Upper lobe of left lung (tissue), 6 donors: Measurements from ENCODE around the gene SEZ6L. TPM values are rescaled to one million over a fixed set of nuclear protein-coding genes. Genes with fewer than 3 reads are reported as not detected.

Experiments used
- ATAC-seq, 2 donors: fragments of 200-7000 bp; cut with Tn5 transposase; one replicate each; pipeline ENCODE4 v1.9.1; 2022; ENCODE audit warnings: mild to moderate bottlenecking in 2 of 2, moderate library complexity in 2 of 2; ENCODE audit not compliant: low FRiP score in 2 of 2
- DNase-seq, 2 donors: peaks; one replicate each; pipeline ENCODE4 v3.0.0-alpha.2; 2019 to 2020
- H3K27ac ChIP-seq, 4 donors: fragments of 200-600 bp; sonication (generic); one replicate each; pipeline ENCODE4 v1.5.1; 2016 to 2019
- H3K27me3 ChIP-seq, 4 donors: fragments of 200-600 bp; sonication (generic); one replicate each; pipeline ENCODE4 v1.5.1; 2017 to 2019
- H3K36me3 ChIP-seq, 4 donors: fragments of 200-600 bp; sonication (generic); one replicate each; pipeline ENCODE4 v1.5.1; 2016 to 2019
- H3K4me1 ChIP-seq, 4 donors: fragments of 200-600 bp; sonication (generic); one replicate each; pipeline ENCODE4 v1.5.1; 2018 to 2019
- H3K4me3 ChIP-seq, 4 donors: fragments of 200-600 bp; sonication (generic); one replicate each; pipeline ENCODE4 v1.5.1; 2017 to 2019; ENCODE audit warnings: mild to moderate bottlenecking in 2 of 4, moderate library complexity in 1 of 4
- H3K9me3 ChIP-seq, 4 donors: fragments of 200-600 bp; sonication (generic); one replicate each; pipeline ENCODE4 v1.5.1; 2018 to 2019
- EP300 ChIP-seq, 4 donors: sonication (generic); formaldehyde crosslinking; IDR thresholded peaks; one replicate each; pipeline ENCODE4 v1.5.1; 2017; ENCODE audit warnings: antibody characterized with exemption in 4 of 4, control low read depth in 2 of 4
- POLR2A ChIP-seq, 4 donors: fragments of 450-650 bp; IDR thresholded peaks; one replicate each; pipeline ENCODE4 v1.5.1; 2016 to 2017; ENCODE audit warnings: antibody characterized with exemption in 4 of 4, mild to moderate bottlenecking in 2 of 4
- POLR2AphosphoS5 ChIP-seq, 2 donors: sonication (generic); formaldehyde crosslinking; IDR thresholded peaks; one replicate each; pipeline ENCODE4 v1.5.1; 2017; ENCODE audit warnings: antibody characterized with exemption in 2 of 2
- WGBS, 2 donors: methylation state at CpG; one replicate each; pipeline ENCODE4 v1.1.5; 2017 to 2018; 5-methylcytosine and 5-hydroxymethylcytosine counted together
- total RNA-seq, 6 donors: library from RNA; depleted of rRNA in 4 of 6; stranded (reverse); fragments of >200 nt in 4 of 6; gene quantifications; one replicate each; pipeline versions ENCODE4 v1.1.0 to v1.2.1, GENCODE V29; 2016 to 2021
- TF ChIP-seq, protein P1 (sequence below), 6 experiments: fragments of 450-650 bp in 4 of 6; fragments of 200-600 bp in 2 of 6; sonication (generic) in 2 of 6; IDR thresholded peaks; one replicate each; pipeline ENCODE4 v1.5.1; 2016 to 2019; ENCODE audit warnings: antibody characterized with exemption in 6 of 6
- donor health status: DM: no; HTN: no; CAD: no; lungs with moderate emphysema.
- donor health status: DM: no; HTN: yes; CAD: no; lungs with severe emphysema.

SEZ6L gene
- total RNA-seq, 6 donors from 2014 or later, result 0.06 to 1.2 (median 0.24) TPM; not detected in 3

DNA sequence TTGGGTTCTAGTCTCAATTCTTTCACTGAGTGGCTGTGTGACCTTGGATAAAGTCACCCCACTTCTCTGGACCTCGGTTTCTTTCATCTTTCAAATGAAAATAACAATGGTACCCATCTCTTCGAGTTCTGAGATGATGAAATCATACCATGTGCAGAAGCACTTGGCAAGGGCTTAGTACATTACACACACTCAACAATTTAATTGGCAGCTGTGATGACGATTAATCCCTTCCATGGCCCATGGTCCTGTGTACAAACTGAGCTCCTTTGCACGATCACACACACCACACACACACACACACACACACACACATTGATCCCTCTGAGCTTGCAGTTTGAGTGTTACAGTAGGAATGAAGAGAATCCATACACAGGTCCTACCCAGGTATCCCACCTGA, 156.4 kb downstream of the SEZ6L start:
- no peaks in the 10 kb centered on the region for H3K36me3 ChIP-seq
- H3K27me3 ChIP-seq, result no peaks in the 10 kb centered on the region
- H3K4me3 ChIP-seq, result no peak overlapping the region
- TF ChIP-seq EP300 (IDR thresholded peaks at IDR 0.05) (no peak), POLR2A (IDR thresholded peaks at IDR 0.05) (no peak), POLR2AphosphoS5 (IDR thresholded peaks at IDR 0.05) (no peak)
- TF ChIP-seq, protein P1, sequence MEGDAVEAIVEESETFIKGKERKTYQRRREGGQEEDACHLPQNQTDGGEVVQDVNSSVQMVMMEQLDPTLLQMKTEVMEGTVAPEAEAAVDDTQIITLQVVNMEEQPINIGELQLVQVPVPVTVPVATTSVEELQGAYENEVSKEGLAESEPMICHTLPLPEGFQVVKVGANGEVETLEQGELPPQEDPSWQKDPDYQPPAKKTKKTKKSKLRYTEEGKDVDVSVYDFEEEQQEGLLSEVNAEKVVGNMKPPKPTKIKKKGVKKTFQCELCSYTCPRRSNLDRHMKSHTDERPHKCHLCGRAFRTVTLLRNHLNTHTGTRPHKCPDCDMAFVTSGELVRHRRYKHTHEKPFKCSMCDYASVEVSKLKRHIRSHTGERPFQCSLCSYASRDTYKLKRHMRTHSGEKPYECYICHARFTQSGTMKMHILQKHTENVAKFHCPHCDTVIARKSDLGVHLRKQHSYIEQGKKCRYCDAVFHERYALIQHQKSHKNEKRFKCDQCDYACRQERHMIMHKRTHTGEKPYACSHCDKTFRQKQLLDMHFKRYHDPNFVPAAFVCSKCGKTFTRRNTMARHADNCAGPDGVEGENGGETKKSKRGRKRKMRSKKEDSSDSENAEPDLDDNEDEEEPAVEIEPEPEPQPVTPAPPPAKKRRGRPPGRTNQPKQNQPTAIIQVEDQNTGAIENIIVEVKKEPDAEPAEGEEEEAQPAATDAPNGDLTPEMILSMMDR (IDR thresholded peaks at IDR 0.05), result no peak
- ATAC-seq (no peak), DNase-seq (no peak)
- no peaks in the 10 kb centered on the region for H3K9me3 ChIP-seq
- WGBS, 2 donors, result 57 to 72% methylated on average over 4 of the region's 4 CpGs
- no peak overlapping the region for H3K27ac ChIP-seq
- no peaks in the 10 kb centered on the region for H3K4me1 ChIP-seq

DNA sequence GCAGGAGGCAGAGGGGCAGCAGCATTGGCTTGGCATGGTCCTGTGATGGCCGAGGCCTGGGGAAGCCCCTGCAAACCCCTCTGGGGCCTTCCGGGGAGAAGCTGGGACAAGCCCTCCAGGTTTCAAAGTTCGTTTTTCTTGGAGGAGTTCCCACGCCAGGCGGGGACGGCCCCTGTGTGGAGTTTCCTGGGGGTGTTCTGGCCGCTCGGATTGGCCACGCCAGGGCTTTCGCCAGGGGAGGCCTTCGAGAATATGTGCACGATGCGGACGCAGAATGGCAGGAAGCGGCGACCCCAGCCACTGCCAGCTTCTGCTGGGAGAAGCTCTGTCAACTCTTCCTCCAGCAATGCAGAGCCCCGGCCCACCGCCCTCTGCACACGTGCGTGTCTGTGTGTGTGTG, 157.5 kb downstream of the SEZ6L start:
- TF ChIP-seq, protein P1 (IDR thresholded peaks at IDR 0.05), result no peak
- TF ChIP-seq EP300 (IDR thresholded peaks at IDR 0.05), result no peak
- no peak for TF ChIP-seq POLR2A (IDR thresholded peaks at IDR 0.05)
- TF ChIP-seq POLR2AphosphoS5 (IDR thresholded peaks at IDR 0.05), result no peak
- Histone ChIP-seq H3K4me3 (no peak overlapping the region), H3K27ac (no peak overlapping the region), H3K9me3 (no peaks in the 10 kb centered on the region), H3K27me3 (no peaks in the 10 kb centered on the region), H3K4me1 (no peaks in the 10 kb centered on the region), H3K36me3 (no peaks in the 10 kb centered on the region)
- DNase-seq (peak in 1 of 2 donors; percentile 76), ATAC-seq (no peak)
- WGBS, 2 donors, result 59 to 89% methylated on average over 4 to 14 of the region's 20 CpGs

DNA sequence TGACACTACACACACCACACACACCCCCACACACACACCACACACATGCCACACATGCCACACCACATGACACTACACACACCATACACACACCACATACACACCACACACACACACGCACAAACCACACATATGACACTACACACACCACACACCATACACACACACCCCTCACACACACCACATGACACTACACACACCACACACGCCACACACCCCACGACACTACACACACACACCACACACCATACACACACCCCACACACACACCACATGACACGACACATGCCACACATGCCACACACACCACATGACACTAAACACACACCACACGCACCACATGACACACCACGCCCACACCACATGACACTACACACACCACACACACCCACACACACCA, 158.0 kb downstream of the SEZ6L start:
- no peaks in the 10 kb centered on the region for H3K9me3 ChIP-seq
- H3K4me1 ChIP-seq, result no peaks in the 10 kb centered on the region
- ATAC-seq (peak in 1 of 2 donors; percentile 8), DNase-seq (no peak)
- no peaks in the 10 kb centered on the region for H3K36me3 ChIP-seq
- no peak overlapping the region for H3K4me3 ChIP-seq
- whole genome bisulfite sequencing, 2 donors, result 89 to 90% methylated on average over 6 of the region's 6 CpGs
- no peaks in the 10 kb centered on the region for H3K27me3 ChIP-seq
- no peak overlapping the region for H3K27ac ChIP-seq
- TF ChIP-seq, protein P1 (IDR thresholded peaks at IDR 0.05), result no peak
- TF ChIP-seq POLR2AphosphoS5 (IDR thresholded peaks at IDR 0.05) (no peak), POLR2A (IDR thresholded peaks at IDR 0.05) (no peak), EP300 (IDR thresholded peaks at IDR 0.05) (no peak)

DNA sequence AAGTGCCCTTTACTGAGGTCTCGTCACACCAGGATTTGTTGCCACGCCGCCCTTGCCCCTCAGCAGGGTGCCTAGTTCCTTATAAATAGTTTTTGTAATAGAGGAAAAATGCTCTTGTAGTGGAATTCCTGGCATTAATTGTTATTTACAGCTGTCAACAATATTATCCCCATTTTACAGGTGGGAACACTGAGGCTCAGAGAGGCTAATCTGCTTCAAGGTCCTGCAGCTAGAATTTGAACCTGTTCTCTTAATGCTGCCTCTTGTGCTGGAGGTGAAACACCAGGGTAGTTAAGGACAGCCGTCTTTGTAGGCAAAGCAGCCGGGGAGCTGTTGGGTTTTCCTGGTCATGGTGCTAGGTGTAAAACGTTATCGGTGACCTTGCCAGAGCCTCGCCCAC, 159.0 kb downstream of the SEZ6L start:
- Histone ChIP-seq H3K36me3 (no peaks in the 10 kb centered on the region), H3K27ac (no peak overlapping the region), H3K9me3 (no peaks in the 10 kb centered on the region), H3K4me1 (no peaks in the 10 kb centered on the region), H3K27me3 (no peaks in the 10 kb centered on the region), H3K4me3 (no peak overlapping the region)
- ATAC-seq (no peak), DNase-seq (no peak)
- TF ChIP-seq EP300 (IDR thresholded peaks at IDR 0.05) (no peak), POLR2A (IDR thresholded peaks at IDR 0.05) (no peak), POLR2AphosphoS5 (IDR thresholded peaks at IDR 0.05) (no peak)
- TF ChIP-seq, protein P1 (IDR thresholded peaks at IDR 0.05), result no peak
- WGBS, 2 donors, result 79 to 88% methylated on average over 8 of the region's 8 CpGs

DNA sequence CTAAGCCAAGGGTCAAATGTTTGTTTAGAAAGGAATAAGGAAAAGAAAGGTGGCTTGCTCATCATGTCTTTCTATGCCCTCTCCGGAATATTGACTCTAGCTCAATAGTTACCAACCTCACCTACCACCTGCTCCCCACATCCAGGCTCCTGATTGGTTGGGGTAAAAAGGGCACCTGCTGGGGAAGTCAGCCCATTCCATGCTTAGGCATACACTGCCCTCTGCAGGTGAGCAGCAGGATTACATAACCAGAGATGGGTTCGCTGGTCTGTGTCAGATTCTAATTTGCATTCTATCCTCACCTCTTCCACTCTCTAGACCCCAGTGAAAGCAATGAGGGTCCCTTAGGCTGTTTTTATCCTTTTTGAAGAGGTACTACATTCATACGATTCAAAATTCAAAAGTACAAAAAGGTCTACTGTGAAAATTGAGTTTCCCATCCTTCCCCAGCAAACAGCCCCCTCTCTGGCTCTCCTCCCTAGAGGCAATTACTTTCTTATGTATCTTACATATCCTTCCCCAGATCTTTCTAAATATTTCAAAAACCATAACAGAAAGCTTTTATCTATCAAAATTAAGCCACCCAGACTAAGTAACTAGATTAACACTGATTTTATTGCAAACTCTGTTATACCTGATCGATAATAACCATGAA, 161.8 kb downstream of the SEZ6L start:
- no peak overlapping the region for H3K27ac ChIP-seq
- H3K27me3 ChIP-seq, result no peaks in the 10 kb centered on the region
- DNase-seq (peak in 1 of 2 donors; percentile 45), ATAC-seq (peak; percentile 55 to 64)
- no peaks in the 10 kb centered on the region for H3K36me3 ChIP-seq
- 27 to 32% methylated on average over 4 of the region's 4 CpGs for WGBS, 2 donors
- H3K4me3 ChIP-seq, result no peak overlapping the region
- H3K9me3 ChIP-seq, result no peaks in the 10 kb centered on the region
- no peaks in the 10 kb centered on the region for H3K4me1 ChIP-seq
- TF ChIP-seq POLR2A (IDR thresholded peaks at IDR 0.05), result no peak
- TF ChIP-seq, protein P1 (IDR thresholded peaks at IDR 0.05), result peak; percentile 47 to 72 (median 59)
- no peak for TF ChIP-seq POLR2AphosphoS5 (IDR thresholded peaks at IDR 0.05)
